ENCODE results near the gene MESP2. TPM values are rescaled to one million over a fixed set of nuclear protein-coding genes. Genes with fewer than 3 reads are reported as not detected.

The MESP2 gene
- total and polyA plus RNA-seq, 2 donors (not counting 1 experiment from before 2014, with no cell fraction given): 0.99 TPM; not detected in 1

GRCh38 chr15:89758283-89758682 lies 17.8 kb upstream of the MESP2 start:
- Histone ChIP-seq H3K9me3 (ENCODE audit: control insufficient read depth, insufficient read depth, low read depth, low read length) (no peaks in the 10 kb centered on the region), H3K79me2 (ENCODE audit: control insufficient read depth, insufficient read depth, low read length) (no peaks in the 10 kb centered on the region), H2AFZ (ENCODE audit: low read length) (no peak overlapping the region), H3K4me3 (replicated peaks in 1 of 4; ENCODE audit: control extremely low read depth in 1 of 4, insufficient read depth in 1 of 4, low read depth in 3 of 4, low read length in 4 of 4) (no peak overlapping the region), H3K36me3 (ENCODE audit: control insufficient read depth, insufficient read depth, low read length) (no peaks in the 10 kb centered on the region), H3K27me3 (ENCODE audit: control insufficient read depth, insufficient read depth, low read length) (no peaks in the 10 kb centered on the region), H3K27ac (ENCODE audit: insufficient read depth, low read length) (no peak overlapping the region), H3K9ac (ENCODE audit: insufficient read depth, low read length) (no peak overlapping the region), H3K4me2 (ENCODE audit: extremely low read depth, insufficient read depth, low read length) (no peak overlapping the region), H3K4me1 (ENCODE audit: control insufficient read depth, extremely low read depth, insufficient read depth, low read length) (no peaks in the 10 kb centered on the region), H4K20me1 (ENCODE audit: control insufficient read depth, extremely low read depth, insufficient read depth, low read length) (no peaks in the 10 kb centered on the region)
- TF ChIP-seq CTCF (conservative IDR thresholded peaks at IDR 0.05 in 1 of 2, IDR thresholded peaks at IDR 0.05 in 1 of 2; ENCODE audit: low read depth in 1 of 2, low read length in 2 of 2): no peak
- TF ChIP-seq EZH2 (IDR thresholded peaks at IDR 0.05; ENCODE audit: low read length, missing control alignments): no peak
- DNase-seq (ENCODE audit: low read depth in 2 of 2): no peak

- H3K4me2 ChIP-seq (ENCODE audit: extremely low read depth, insufficient read depth, low read length): no peak overlapping the region
- H3K4me3 ChIP-seq (replicated peaks in 1 of 4; ENCODE audit: control extremely low read depth in 1 of 4, insufficient read depth in 1 of 4, low read depth in 3 of 4, low read length in 4 of 4): no peak overlapping the region
- H3K79me2 ChIP-seq (ENCODE audit: control insufficient read depth, insufficient read depth, low read length): no peaks in the 10 kb centered on the region
- H3K36me3 ChIP-seq (ENCODE audit: control insufficient read depth, insufficient read depth, low read length): no peaks in the 10 kb centered on the region
- no peak for TF ChIP-seq EZH2 (IDR thresholded peaks at IDR 0.05; ENCODE audit: low read length, missing control alignments)
- no peak for TF ChIP-seq CTCF (conservative IDR thresholded peaks at IDR 0.05 in 1 of 2, IDR thresholded peaks at IDR 0.05 in 1 of 2; ENCODE audit: low read depth in 1 of 2, low read length in 2 of 2)
- no peak overlapping the region for H2AFZ ChIP-seq (ENCODE audit: low read length)
- no peak overlapping the region for H3K9ac ChIP-seq (ENCODE audit: insufficient read depth, low read length)
- H3K9me3 ChIP-seq (ENCODE audit: control insufficient read depth, insufficient read depth, low read depth, low read length): no peaks in the 10 kb centered on the region
- no peaks in the 10 kb centered on the region for H3K27me3 ChIP-seq (ENCODE audit: control insufficient read depth, insufficient read depth, low read length)
- H3K4me1 ChIP-seq (ENCODE audit: control insufficient read depth, extremely low read depth, insufficient read depth, low read length): no peaks in the 10 kb centered on the region
- no peak overlapping the region for H3K27ac ChIP-seq (ENCODE audit: insufficient read depth, low read length)
- no peak for DNase-seq (ENCODE audit: low read depth in 2 of 2)
- H4K20me1 ChIP-seq (ENCODE audit: control insufficient read depth, extremely low read depth, insufficient read depth, low read length): no peaks in the 10 kb centered on the region
These were observed 17.2 kb upstream of the MESP2 start for GRCh38 chr15:89758981-89759380.

- no peak overlapping the region for H3K4me2 ChIP-seq (ENCODE audit: extremely low read depth, insufficient read depth, low read length)
- H2AFZ ChIP-seq (ENCODE audit: low read length): no peak overlapping the region
- H4K20me1 ChIP-seq (ENCODE audit: control insufficient read depth, extremely low read depth, insufficient read depth, low read length): no peaks in the 10 kb centered on the region
- H3K9me3 ChIP-seq (ENCODE audit: control insufficient read depth, insufficient read depth, low read depth, low read length): no peaks in the 10 kb centered on the region
- no peaks in the 10 kb centered on the region for H3K27me3 ChIP-seq (ENCODE audit: control insufficient read depth, insufficient read depth, low read length)
- TF ChIP-seq CTCF (conservative IDR thresholded peaks at IDR 0.05 in 1 of 2, IDR thresholded peaks at IDR 0.05 in 1 of 2; ENCODE audit: low read depth in 1 of 2, low read length in 2 of 2) (no peak), EZH2 (IDR thresholded peaks at IDR 0.05; ENCODE audit: low read length, missing control alignments) (no peak)
- H3K4me3 ChIP-seq (replicated peaks in 1 of 4; ENCODE audit: control extremely low read depth in 1 of 4, insufficient read depth in 1 of 4, low read depth in 3 of 4, low read length in 4 of 4): no peak overlapping the region
- H3K9ac ChIP-seq (ENCODE audit: insufficient read depth, low read length): no peak overlapping the region
- no peak overlapping the region for H3K27ac ChIP-seq (ENCODE audit: insufficient read depth, low read length)
- no peaks in the 10 kb centered on the region for H3K36me3 ChIP-seq (ENCODE audit: control insufficient read depth, insufficient read depth, low read length)
- DNase-seq (ENCODE audit: low read depth in 2 of 2): no peak
- H3K79me2 ChIP-seq (ENCODE audit: control insufficient read depth, insufficient read depth, low read length): no peaks in the 10 kb centered on the region
- no peaks in the 10 kb centered on the region for H3K4me1 ChIP-seq (ENCODE audit: control insufficient read depth, extremely low read depth, insufficient read depth, low read length)
These were observed 16.3 kb upstream of the MESP2 start for GRCh38 chr15:89759835-89760234.
